PC-3 (cell line): ENCODE measurements around the gene DHFR. TPM values are rescaled to one million over a fixed set of nuclear protein-coding genes. Genes with fewer than 3 reads are reported as not detected.

ENCODE experiments used
- ATAC-seq: fragments of 200-7000 bp; cut with Tn5 transposase; 2 replicates; pipeline ENCODE4 v1.9.1; 2020; ENCODE audit warnings: mild to moderate bottlenecking, moderate library complexity
- BruUV-seq: library from RNA; stranded (reverse); fragments of 400-500 nt; replicated peaks from 2 replicates; lab custom pipeline; 2021; lab: Mats Ljungman, UMichigan
- CTCF ChIA-PET: fragments of 300-600 bp; sonication (Branson Sonifier 250); formaldehyde crosslinking; loops from one replicate; lab custom pipeline; 2022; ENCODE audit warnings: antibody characterized with exemption; lab: Charles Lee
- POLR2A ChIA-PET: fragments of 300-600 bp; sonication (Branson Sonifier 250); formaldehyde crosslinking; loops from one replicate; lab custom pipeline; 2022; ENCODE audit warnings: antibody characterized with exemption; ENCODE audit not compliant: unreplicated experiment; lab: Charles Lee
- DNase-seq: peaks from one replicate; pipeline ENCODE4 v3.0.0-alpha.2; 2015
- H2AFZ ChIP-seq: fragments of 300-600 bp; sonication (generic); 2 replicates; pipeline ENCODE4 v1.6.0; 2016; ENCODE audit warnings: antibody characterized with exemption, low read length
- H3F3A ChIP-seq: fragments of 300-600 bp; sonication (generic); one replicate; pipeline ENCODE4 v1.6.0; 2017; ENCODE audit warnings: antibody characterized with exemption, low read length, control low read depth, mild to moderate bottlenecking; ENCODE audit not compliant: unreplicated experiment
- H3K27ac ChIP-seq: fragments of 300-600 bp; sonication (generic); 2 replicates; pipeline ENCODE4 v1.5.1; 2016; ENCODE audit warnings: mild to moderate bottlenecking, low read length
- H3K27me3 ChIP-seq: fragments of 300-600 bp; sonication (generic); 2 replicates; pipeline ENCODE4 v1.6.1; 2016; ENCODE audit warnings: low read length, mixed read lengths
- H3K36me3 ChIP-seq: fragments of 300-600 bp; sonication (generic); 2 replicates; pipeline ENCODE4 v1.6.1; 2016; ENCODE audit warnings: low read depth, mixed run types, low read length, mixed read lengths
- H3K4me1 ChIP-seq: fragments of 300-600 bp; sonication (generic); 2 replicates; pipeline ENCODE4 v1.5.1; 2016; ENCODE audit warnings: low read length; ENCODE audit not compliant: insufficient read depth
- H3K4me2 ChIP-seq: fragments of 300-600 bp; sonication (generic); 2 replicates; pipeline ENCODE4 v1.6.0; 2016; ENCODE audit warnings: low read length
- H3K4me3 ChIP-seq: fragments of 300-600 bp; sonication (generic); 2 replicates; pipeline ENCODE4 v1.5.1; 2016; ENCODE audit warnings: mild to moderate bottlenecking, low read length, mixed read lengths
- H3K79me2 ChIP-seq: fragments of 300-600 bp; sonication (generic); 2 replicates; pipeline ENCODE4 v1.6.1; 2017; ENCODE audit warnings: low read length, mixed read lengths
- H3K9ac ChIP-seq: fragments of 300-600 bp; sonication (generic); 2 replicates; pipeline ENCODE4 v1.6.0; 2016; ENCODE audit warnings: mild to moderate bottlenecking, low read length
- H3K9me2 ChIP-seq: fragments of 300-600 bp; sonication (generic); replicated peaks from 2 replicates; pipeline ENCODE4 v1.6.1; 2016; ENCODE audit warnings: mixed run types, low read length, mixed read lengths
- H3K9me3 ChIP-seq: fragments of 300-600 bp; sonication (generic); 2 replicates; pipeline ENCODE4 v1.6.1; 2016; ENCODE audit warnings: low read length, mixed read lengths
- H4K20me1 ChIP-seq: fragments of 300-600 bp; sonication (generic); 2 replicates; pipeline ENCODE4 v1.6.1; 2016; ENCODE audit warnings: low read length, mixed read lengths
- EZH2 ChIP-seq: fragments of 300-600 bp; sonication (generic); IDR thresholded peaks from one replicate; pipeline ENCODE4 v1.6.1; 2017; ENCODE audit warnings: antibody characterized with exemption, mild to moderate bottlenecking, low read length; ENCODE audit not compliant: unreplicated experiment
- EZH2phosphoT487 ChIP-seq: fragments of 300-600 bp; sonication (generic); IDR thresholded peaks from 2 replicates; pipeline ENCODE4 v1.6.1; 2018; ENCODE audit warnings: mild to moderate bottlenecking, antibody characterized with exemption, low read length, borderline replicate concordance
- intact Hi-C: fragments of 100-400 bp; cut with micrococcal nuclease; formaldehyde crosslinking; loops from 2 replicates; pipeline ENCODE4 v1.9.0; 2023
- total RNA-seq: library from RNA; depleted of rRNA; stranded (reverse); fragments of >200 nt; gene quantifications from 2 replicates; pipeline ENCODE4 v1.2.3, GENCODE V29; 2014
- TF ChIP-seq, protein P1 (sequence below): fragments of 300-600 bp; sonication (generic); conservative IDR thresholded peaks from 2 replicates; pipeline ENCODE4 v1.5.1; 2017; ENCODE audit warnings: antibody characterized with exemption, low read depth, mild to moderate bottlenecking, low read length

The DHFR gene
- total RNA-seq, 1 experiment from 2014 or later = 22.0 TPM

DNA sequence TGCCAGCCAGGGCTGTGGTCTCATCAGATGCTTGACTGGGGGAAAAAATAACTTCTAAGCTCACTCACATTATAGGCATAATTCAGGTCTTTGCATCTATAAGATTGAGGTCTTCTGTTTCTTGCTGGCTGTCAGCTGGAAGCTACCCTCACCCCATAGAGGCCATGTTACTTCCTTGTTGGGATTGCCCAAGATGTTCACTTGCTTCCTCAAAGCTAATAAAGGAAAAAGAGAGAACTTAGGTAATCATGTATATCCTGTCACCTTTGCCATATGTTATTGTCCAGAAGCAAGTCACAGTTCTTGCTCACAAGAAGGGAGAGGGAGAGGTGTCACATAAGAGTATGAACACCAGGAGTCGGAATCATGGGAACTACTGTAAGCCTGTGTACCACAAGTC is 46.1 kb downstream of the DHFR start:
- Histone ChIP-seq H3K4me2 (no peak overlapping the region), H2AFZ (no peak overlapping the region), H3K9ac (no peak overlapping the region), H3K79me2 (no peaks in the 10 kb centered on the region), H3F3A (no peaks in the 10 kb centered on the region), H3K9me3 (no peaks in the 10 kb centered on the region), H3K27ac (no peak overlapping the region), H3K36me3 (no peaks in the 10 kb centered on the region), H3K27me3 (no peaks in the 10 kb centered on the region), H4K20me1 (no peaks in the 10 kb centered on the region), H3K4me3 (no peak overlapping the region), H3K9me2 (no peaks in the 10 kb centered on the region), H3K4me1 (no peaks in the 10 kb centered on the region)
- TF ChIP-seq, protein P1, sequence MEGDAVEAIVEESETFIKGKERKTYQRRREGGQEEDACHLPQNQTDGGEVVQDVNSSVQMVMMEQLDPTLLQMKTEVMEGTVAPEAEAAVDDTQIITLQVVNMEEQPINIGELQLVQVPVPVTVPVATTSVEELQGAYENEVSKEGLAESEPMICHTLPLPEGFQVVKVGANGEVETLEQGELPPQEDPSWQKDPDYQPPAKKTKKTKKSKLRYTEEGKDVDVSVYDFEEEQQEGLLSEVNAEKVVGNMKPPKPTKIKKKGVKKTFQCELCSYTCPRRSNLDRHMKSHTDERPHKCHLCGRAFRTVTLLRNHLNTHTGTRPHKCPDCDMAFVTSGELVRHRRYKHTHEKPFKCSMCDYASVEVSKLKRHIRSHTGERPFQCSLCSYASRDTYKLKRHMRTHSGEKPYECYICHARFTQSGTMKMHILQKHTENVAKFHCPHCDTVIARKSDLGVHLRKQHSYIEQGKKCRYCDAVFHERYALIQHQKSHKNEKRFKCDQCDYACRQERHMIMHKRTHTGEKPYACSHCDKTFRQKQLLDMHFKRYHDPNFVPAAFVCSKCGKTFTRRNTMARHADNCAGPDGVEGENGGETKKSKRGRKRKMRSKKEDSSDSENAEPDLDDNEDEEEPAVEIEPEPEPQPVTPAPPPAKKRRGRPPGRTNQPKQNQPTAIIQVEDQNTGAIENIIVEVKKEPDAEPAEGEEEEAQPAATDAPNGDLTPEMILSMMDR = no peak
- TF ChIP-seq EZH2phosphoT487 = no peak
- no peak for TF ChIP-seq EZH2
- DNase-seq (no peak), ATAC-seq (no peak)
- intact Hi-C loops = no loop called here
- POLR2A ChIA-PET = no interaction called here
- BruUV-seq = no TSS peak
- CTCF ChIA-PET = no interaction called here

DNA sequence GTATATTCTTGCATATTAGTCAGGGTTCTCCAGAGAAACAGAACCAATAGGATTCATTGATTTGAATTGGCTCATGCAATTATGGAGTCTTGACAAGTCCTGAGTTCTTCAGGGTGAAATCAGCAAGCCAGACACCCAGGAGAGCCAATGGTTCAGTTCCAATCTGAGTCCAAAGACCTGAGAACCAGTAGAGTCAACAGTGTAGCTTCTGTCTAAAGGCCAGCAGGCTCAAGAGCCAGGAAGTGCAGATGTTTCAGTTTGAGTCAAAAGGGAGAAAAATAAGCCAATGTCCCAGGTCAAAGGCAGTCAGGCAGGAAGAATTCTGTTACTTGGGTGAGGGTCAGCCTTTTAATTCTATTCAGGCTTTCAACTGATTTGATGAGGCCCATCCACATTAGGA is 47.0 kb downstream of the DHFR start:
- Histone ChIP-seq H3K4me1 (no peaks in the 10 kb centered on the region), H3K4me2 (no peak overlapping the region), H2AFZ (no peak overlapping the region), H4K20me1 (no peaks in the 10 kb centered on the region), H3K79me2 (no peaks in the 10 kb centered on the region), H3K9ac (no peak overlapping the region), H3K9me3 (no peaks in the 10 kb centered on the region), H3K36me3 (no peaks in the 10 kb centered on the region), H3F3A (no peaks in the 10 kb centered on the region), H3K27me3 (no peaks in the 10 kb centered on the region), H3K9me2 (no peaks in the 10 kb centered on the region), H3K4me3 (no peak overlapping the region), H3K27ac (no peak overlapping the region)
- ChIA-PET POLR2A (no interaction called here), CTCF (no interaction called here)
- ATAC-seq (no peak), DNase-seq (no peak)
- TF ChIP-seq EZH2phosphoT487 = no peak
- TF ChIP-seq, protein P1 = no peak
- no TSS peak for BruUV-seq
- intact Hi-C loops = no loop called here

DNA sequence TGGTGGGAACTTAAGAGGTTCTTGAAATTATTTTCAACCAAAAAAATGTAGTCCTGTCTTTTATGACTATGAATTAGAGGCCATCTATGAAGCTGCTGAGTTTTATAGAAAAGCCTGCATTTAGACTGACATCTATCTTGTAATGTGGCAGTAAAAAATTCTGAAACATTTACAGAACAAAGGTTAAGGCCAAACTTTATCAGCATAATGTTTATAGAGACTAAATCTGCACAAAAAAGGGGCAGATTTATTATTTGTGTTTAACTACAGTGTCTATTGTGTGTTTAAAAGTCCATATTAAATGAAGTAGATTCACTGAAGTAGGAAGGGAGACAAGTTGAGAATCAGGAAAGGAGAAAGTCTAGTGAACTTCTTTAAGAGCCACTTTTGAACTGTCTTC is 47.4 kb downstream of the DHFR start:
- no peak for TF ChIP-seq EZH2
- TF ChIP-seq, protein P1 = no peak
- no peak for TF ChIP-seq EZH2phosphoT487
- Histone ChIP-seq H3F3A (no peaks in the 10 kb centered on the region), H3K4me3 (no peak overlapping the region), H4K20me1 (no peaks in the 10 kb centered on the region), H2AFZ (no peak overlapping the region), H3K4me1 (no peaks in the 10 kb centered on the region), H3K27me3 (no peaks in the 10 kb centered on the region), H3K79me2 (no peaks in the 10 kb centered on the region), H3K36me3 (no peaks in the 10 kb centered on the region), H3K27ac (no peak overlapping the region), H3K4me2 (no peak overlapping the region), H3K9ac (no peak overlapping the region), H3K9me3 (no peaks in the 10 kb centered on the region), H3K9me2 (no peaks in the 10 kb centered on the region)
- intact Hi-C loops = no loop called here
- BruUV-seq = no TSS peak
- POLR2A ChIA-PET = no interaction called here
- CTCF ChIA-PET = no interaction called here
- ATAC-seq (no peak), DNase-seq (no peak)
